Endodermal cell (in vitro differentiated cells): Measurements from ENCODE around the gene CTSC. TPM values are rescaled to one million over a fixed set of nuclear protein-coding genes. Genes with fewer than 3 reads are reported as not detected.

Experiments
- DNase-seq: peaks from one replicate; pipeline ENCODE4 v3.0.0-alpha.2; 2017
- H3K27ac ChIP-seq: 2 replicates; pipeline ENCODE4 v1.5.1; 2013; ENCODE audit warnings: mild to moderate bottlenecking, low read depth, low read length, moderate library complexity
- H3K27me3 ChIP-seq: 2 replicates; pipeline ENCODE4 v1.6.1; 2013; ENCODE audit warnings: mild to moderate bottlenecking, low read length, moderate library complexity; ENCODE audit not compliant: insufficient read depth, control insufficient read depth, poor library complexity, severe bottlenecking
- H3K36me3 ChIP-seq: 2 replicates; pipeline ENCODE4 v1.7.0; 2013; ENCODE audit warnings: mild to moderate bottlenecking, low read length, moderate library complexity; ENCODE audit not compliant: control insufficient read depth, insufficient read depth
- H3K4me1 ChIP-seq: one replicate; pipeline ENCODE4 v1.7.0; 2013; ENCODE audit warnings: low read length; ENCODE audit not compliant: control insufficient read depth, insufficient read depth
- H3K4me3 ChIP-seq: 2 replicates; pipeline ENCODE4 v1.5.1; 2013; ENCODE audit warnings: mild to moderate bottlenecking, low read length, moderate library complexity
- H3K9ac ChIP-seq: 2 replicates; pipeline ENCODE4 v1.6.1; 2013; ENCODE audit warnings: mild to moderate bottlenecking, low read length, moderate library complexity; ENCODE audit not compliant: poor library complexity, severe bottlenecking; ENCODE audit errors: extremely low read depth
- H3K9me3 ChIP-seq: 2 replicates; pipeline ENCODE4 v1.6.1; 2013; ENCODE audit warnings: mild to moderate bottlenecking, low read length, moderate library complexity; ENCODE audit not compliant: control insufficient read depth
- H3K27ac Mint-ChIP-seq: 2 replicates; pipeline ENCODE4 v1.8.0; 2020; ENCODE audit warnings: mixed read lengths
- H3K27me3 Mint-ChIP-seq: 2 replicates; pipeline ENCODE4 v1.8.0; 2021; ENCODE audit warnings: mild to moderate bottlenecking, mixed read lengths; ENCODE audit not compliant: insufficient read depth
- H3K36me3 Mint-ChIP-seq: 2 replicates; pipeline ENCODE4 v1.8.0; 2020; ENCODE audit warnings: low read depth, mixed read lengths
- H3K4me1 Mint-ChIP-seq: 2 replicates; pipeline ENCODE4 v1.8.0; 2020; ENCODE audit warnings: mixed read lengths
- H3K4me3 Mint-ChIP-seq: 2 replicates; pipeline ENCODE4 v1.8.0; 2020; ENCODE audit warnings: mild to moderate bottlenecking, moderate library complexity, mixed read lengths
- H3K9me3 Mint-ChIP-seq: 2 replicates; pipeline ENCODE4 v1.8.0; 2020; ENCODE audit warnings: mild to moderate bottlenecking, mixed read lengths
- WGBS, 2 experiments: methylation state at CpG; one replicate each; pipeline versions ENCODE4 v1.1.5 to v1.1.7; 2013; ENCODE audit warnings: missing lambda C conversion rate in 2 of 2, mixed read lengths in 1 of 2; ENCODE audit not compliant: insufficient coverage in 1 of 2, insufficient read length in 1 of 2; 5-methylcytosine and 5-hydroxymethylcytosine counted together
- total RNA-seq, 2 donors: library from RNA; stranded (reverse); fragmentation: NEBNext Ultra II Directional in 1 of 2; extraction: Animal tissue kit (Norgen Biotek cat#: 25700) in 1 of 2; gene quantifications; 2 replicates in 1 of 2; 3 replicates in 1 of 2; pipeline ENCODE4 v1.2.1, GENCODE V29; 2021
- TF ChIP-seq, protein P1 (sequence below): fragments of 200-600 bp; sonication (generic); conservative IDR thresholded peaks from 2 replicates; pipeline ENCODE4 v1.5.0; 2021; ENCODE audit warnings: antibody characterized with exemption, mild to moderate bottlenecking

CTSC gene
- total RNA-seq, 2 donors from 2014 or later: 234 to 273 TPM

DNA sequence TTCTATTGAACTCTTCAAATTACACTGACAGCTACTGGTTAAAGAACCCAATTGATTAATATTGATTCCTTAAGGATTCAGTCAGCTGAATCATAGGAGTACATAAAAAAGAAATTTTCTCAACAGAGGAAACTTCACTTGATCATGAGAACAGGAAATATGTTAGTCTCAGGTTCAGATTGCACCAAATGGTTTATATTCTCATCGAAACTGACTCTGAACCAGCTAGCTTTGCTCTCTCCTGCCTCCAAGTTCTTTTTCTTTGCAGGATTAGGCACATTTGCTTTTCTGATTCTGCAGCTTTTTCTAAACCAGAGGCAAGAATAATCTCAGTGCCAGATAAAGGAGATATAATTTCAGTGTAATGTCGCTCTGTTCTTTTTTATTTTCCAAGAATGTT, 33.2 kb upstream of the CTSC start:
- no peak overlapping the region for H3K4me3 Mint-ChIP-seq
- TF ChIP-seq, protein P1, sequence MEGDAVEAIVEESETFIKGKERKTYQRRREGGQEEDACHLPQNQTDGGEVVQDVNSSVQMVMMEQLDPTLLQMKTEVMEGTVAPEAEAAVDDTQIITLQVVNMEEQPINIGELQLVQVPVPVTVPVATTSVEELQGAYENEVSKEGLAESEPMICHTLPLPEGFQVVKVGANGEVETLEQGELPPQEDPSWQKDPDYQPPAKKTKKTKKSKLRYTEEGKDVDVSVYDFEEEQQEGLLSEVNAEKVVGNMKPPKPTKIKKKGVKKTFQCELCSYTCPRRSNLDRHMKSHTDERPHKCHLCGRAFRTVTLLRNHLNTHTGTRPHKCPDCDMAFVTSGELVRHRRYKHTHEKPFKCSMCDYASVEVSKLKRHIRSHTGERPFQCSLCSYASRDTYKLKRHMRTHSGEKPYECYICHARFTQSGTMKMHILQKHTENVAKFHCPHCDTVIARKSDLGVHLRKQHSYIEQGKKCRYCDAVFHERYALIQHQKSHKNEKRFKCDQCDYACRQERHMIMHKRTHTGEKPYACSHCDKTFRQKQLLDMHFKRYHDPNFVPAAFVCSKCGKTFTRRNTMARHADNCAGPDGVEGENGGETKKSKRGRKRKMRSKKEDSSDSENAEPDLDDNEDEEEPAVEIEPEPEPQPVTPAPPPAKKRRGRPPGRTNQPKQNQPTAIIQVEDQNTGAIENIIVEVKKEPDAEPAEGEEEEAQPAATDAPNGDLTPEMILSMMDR: no peak
- Histone ChIP-seq H3K4me3 (no peak overlapping the region), H3K9me3 (no peaks in the 10 kb centered on the region), H3K36me3 (no peaks in the 10 kb centered on the region), H3K27me3 (no peaks in the 10 kb centered on the region), H3K9ac (no peak overlapping the region), H3K4me1 (no peaks in the 10 kb centered on the region), H3K27ac (no peak overlapping the region)
- no peaks in the 10 kb centered on the region for H3K9me3 Mint-ChIP-seq
- DNase-seq: no peak
- no peaks in the 10 kb centered on the region for H3K4me1 Mint-ChIP-seq
- WGBS, 2 experiments: 93 to 100% methylated on average over 2 of the region's 2 CpGs
- H3K36me3 Mint-ChIP-seq: no peaks in the 10 kb centered on the region
- no peak overlapping the region for H3K27ac Mint-ChIP-seq
- H3K27me3 Mint-ChIP-seq: no peaks in the 10 kb centered on the region

DNA sequence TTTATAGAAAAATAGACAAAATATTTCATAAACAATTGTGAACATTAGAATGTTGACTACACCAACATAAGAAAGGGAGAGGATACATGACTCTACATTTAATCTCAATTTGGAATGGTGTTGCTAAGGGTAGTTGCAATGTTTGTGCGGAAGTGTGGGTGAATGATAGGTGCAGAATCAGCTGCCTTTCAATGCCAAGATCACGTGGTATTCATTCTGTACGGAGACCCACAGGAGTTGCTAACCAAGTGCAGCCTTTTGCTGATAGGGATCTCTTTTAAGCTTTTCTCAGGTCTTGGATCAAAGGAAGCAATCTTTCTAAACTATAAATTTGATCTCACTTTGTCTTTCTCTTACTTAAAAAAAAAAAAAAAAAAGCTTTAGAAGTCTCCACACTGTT, 29.8 kb upstream of the CTSC start:
- no peaks in the 10 kb centered on the region for H3K4me1 ChIP-seq
- H3K27me3 ChIP-seq: no peaks in the 10 kb centered on the region
- no peak overlapping the region for H3K4me3 ChIP-seq
- DNase-seq: no peak
- H3K9me3 ChIP-seq: no peaks in the 10 kb centered on the region
- Mint-ChIP-seq H3K4me1 (peaks cover 3% of the 10 kb centered on the region), H3K36me3 (no peaks in the 10 kb centered on the region), H3K27me3 (no peaks in the 10 kb centered on the region), H3K4me3 (no peak overlapping the region), H3K9me3 (no peaks in the 10 kb centered on the region), H3K27ac (no peak overlapping the region)
- no peaks in the 10 kb centered on the region for H3K36me3 ChIP-seq
- H3K9ac ChIP-seq: no peak overlapping the region
- TF ChIP-seq, protein P1: no peak
- H3K27ac ChIP-seq: no peak overlapping the region
- WGBS, 2 experiments: 90 to 100% methylated on average over 3 of the region's 3 CpGs

DNA sequence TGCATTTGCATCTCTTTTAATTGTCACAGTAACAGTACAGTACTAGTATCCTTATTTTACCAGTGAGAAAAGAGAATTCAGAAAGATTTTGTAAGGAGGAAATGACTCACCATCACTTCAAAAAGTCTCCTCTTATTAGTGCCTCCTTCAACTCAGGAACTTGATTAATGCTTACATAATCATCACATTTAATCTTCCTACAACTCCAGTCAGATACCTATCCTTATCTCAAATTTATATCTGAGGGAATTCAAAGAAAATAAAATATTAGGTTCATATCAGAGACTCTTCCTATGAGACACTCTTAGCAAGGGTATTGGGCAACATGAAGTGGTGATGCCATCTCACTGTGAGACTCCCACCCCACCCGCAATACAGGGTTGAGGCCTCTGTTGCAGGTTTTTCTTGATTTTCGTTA, 26.1 kb upstream of the CTSC start:
- H3K4me3 Mint-ChIP-seq: no peak overlapping the region
- peaks cover 9% of the 10 kb centered on the region for H3K4me1 Mint-ChIP-seq
- no peaks in the 10 kb centered on the region for H3K36me3 ChIP-seq
- H3K4me3 ChIP-seq: no peak overlapping the region
- 94 to 100% methylated on average over 1 to 2 of the region's 2 CpGs for WGBS, 2 experiments
- DNase-seq: no peak
- no peaks in the 10 kb centered on the region for H3K27me3 Mint-ChIP-seq
- no peaks in the 10 kb centered on the region for H3K9me3 Mint-ChIP-seq
- H3K27me3 ChIP-seq: no peaks in the 10 kb centered on the region
- TF ChIP-seq, protein P1: no peak
- H3K36me3 Mint-ChIP-seq: no peaks in the 10 kb centered on the region
- H3K9ac ChIP-seq: no peak overlapping the region
- no peak overlapping the region for H3K27ac Mint-ChIP-seq
- H3K9me3 ChIP-seq: no peaks in the 10 kb centered on the region
- H3K4me1 ChIP-seq: no peaks in the 10 kb centered on the region
- H3K27ac ChIP-seq: no peak overlapping the region
